NCI-H524 (cell line): ENCODE results near the gene NCLN.
"Not testable (repeated sequence)": the region's sequence is repeated elsewhere in the genome, so short reads cannot be mapped to it uniquely, and the experiment has no call there.

Experiments used
- DNase-seq, 2 experiments: peaks; one replicate each; lab custom pipeline; 2025; lab: John Stamatoyannopoulos, UW

The NCLN gene

DNA sequence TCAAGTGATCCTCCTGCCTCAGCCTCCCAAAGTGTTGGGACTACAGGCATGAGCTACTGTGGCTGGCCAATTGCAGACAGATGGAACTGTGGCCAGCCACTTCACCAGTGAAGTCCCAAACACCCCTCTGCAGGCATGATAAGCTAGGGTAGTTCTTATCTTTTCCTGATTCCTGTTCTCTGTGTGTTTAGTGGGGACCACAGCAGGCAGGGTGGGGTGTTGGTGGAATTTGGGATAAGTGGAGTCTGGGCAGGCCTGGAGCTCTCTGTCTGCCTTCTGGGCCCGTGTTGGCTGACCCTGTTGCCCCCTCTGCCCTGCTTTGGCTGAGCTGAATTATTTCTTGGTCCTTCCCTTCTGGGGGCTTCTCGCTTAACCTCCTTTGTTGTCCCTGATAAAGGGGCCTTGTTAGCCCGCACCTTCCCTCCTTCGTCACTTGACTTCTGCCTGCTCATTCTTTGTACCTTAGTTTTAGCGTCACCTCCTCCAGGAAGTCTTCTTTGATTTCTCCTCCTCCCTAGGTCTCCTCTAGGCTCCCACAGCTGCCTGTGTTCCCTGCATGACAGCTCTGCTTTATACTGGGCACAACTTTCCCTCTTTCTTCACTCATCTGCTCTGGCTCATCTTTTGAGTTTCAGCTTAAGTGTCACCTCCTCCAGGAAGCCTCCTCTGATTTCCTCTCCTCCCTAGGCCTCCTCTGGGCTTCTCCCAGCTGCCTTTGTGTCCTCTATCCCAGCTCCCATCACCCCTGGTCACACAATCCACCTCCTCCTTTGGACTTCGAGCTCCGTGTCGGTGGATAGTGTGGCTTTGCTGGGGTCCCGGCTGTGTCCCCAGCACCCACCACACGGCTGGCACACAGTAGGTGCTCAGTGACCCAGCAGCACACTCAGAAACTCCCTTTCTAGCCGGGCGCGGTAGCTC lies 1.7 kb upstream of the NCLN start:
- no peak for DNase-seq

DNA sequence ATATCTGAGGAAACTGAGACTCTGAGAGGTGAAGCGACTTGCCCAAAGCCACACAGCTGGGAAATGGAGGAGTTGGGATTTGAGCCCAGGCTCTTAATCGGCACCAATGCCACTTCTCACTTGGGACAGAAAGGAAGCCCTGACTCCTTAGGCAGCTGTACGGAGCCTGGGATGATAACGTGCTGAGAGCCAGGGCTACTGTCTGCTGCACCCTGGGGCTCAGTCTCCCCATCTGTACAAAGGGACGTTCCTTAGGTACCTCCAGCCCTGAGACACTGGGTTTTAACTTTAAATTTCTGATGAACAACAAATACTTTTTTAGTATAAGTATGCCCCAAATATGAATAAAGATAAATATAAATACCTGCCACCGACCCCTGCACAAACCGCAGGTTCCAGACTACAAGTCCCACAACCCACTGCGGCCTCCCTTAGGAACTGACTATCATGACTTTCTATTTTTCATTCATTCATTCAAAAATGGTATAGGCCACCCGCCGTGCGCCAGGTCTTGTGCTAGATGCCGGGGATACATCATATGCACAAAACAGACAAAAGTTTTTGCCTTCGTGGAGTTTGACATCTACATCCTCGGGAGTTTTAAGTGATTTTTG lies 776 bp upstream of the NCLN start:
- peak; percentile 80 to 83 for DNase-seq

DNA sequence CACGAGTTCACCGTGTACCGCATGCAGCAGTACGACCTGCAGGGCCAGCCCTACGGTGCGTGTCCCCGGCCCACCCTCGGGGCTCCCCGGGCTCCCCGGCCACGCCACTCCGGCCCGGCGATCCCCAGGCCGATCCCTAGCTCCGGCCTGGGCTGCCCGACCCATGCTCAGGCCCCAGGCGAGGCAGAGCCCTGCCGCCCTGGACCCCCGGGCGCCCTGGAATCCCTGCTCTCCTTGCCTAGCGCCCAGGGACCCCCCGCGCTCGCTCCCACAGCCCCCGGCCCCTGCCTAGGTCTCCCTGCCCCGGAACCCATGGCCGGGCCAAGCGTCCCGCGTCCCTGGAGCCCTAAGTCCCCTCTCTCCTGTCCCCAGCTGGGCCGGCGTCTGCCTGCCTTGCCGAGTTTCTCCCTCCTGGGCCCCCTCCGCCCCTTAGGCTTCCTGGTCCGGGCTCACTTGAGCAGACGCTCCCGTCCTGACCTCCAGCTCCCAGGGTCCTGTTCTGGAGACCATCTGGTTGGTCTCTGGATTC lies 494 bp downstream of the NCLN start:
- DNase-seq: peak in 1 of 2 experiments; percentile 20

DNA sequence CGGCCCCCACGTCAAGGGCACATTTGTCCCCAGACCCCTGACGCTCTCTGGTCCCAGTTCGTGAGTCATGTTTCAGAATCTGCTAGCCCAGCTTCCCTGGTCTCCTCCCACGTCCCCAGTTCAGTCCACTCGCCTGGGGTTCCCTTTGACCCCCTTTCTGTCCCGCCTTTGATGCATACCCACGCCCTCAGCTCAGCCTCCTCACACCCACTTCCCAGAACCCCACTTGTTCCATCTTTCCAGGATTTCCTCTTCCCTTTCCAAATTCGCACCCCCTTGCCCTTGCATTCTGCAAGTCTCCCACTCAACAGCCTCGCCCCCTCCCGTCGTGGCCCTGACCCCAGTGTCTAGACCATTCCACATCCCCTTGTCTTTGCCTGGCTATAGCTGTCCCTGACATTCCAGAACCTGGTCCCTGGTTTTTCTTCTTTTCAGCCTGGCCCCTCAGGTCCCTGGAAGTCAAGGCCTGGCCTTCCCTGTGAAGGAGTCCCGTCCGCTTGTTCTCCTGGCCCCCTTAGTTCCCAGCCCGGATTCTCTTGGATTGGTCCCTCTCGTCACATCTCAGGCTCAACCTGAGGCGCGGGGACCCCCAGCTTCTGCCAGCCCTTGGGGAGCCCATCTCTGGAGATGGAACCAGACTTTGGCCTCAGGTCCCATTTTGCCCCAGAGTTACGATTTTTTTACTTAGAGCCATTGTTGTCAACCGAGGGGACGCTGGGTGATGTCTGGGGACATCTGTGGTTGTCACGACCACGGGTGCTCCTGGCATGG lies 1.3 kb downstream of the NCLN start:
- no peak for DNase-seq

DNA sequence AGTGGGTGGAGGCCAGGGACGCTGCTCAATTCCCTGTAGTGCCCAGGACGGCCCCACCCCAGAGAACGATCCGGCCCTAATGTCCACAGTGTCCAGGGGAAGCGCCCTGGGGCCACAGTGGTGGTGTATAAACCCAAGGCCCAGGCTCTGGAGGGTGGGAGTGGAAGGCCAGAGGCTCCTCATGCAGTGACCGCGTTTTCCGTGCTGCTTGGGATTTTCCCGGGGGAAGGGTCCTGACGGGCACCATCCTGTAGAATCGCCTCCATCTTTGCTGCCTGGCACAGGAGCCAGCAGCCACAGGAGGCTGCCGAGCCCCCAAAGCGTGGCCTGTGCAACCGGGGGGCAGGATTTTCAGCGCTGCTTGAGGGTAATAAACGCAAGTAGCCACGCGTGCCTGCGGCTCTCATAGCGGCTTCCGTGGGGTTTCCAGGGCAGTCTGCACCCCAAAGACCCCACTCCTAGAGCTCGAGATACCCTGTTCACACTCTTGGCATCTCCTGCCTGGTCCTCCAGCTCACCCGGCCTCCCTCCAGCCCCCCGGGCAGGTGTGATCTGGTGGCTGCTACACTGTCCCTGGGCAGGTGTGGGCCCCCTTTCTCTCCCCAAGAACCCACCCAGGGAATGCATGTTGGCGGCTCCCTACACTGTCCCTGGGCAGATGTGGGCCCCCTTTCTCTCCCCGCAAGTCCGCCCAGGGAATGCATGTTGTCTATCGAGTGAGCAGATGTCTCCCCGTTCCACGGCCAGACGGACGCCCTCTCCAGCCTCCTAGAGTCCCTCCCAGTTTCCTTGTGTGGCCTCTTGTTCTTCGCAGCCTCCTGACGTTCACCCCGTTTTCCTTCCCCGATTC lies 2.2 kb downstream of the NCLN start:
- DNase-seq: no peak

DNA sequence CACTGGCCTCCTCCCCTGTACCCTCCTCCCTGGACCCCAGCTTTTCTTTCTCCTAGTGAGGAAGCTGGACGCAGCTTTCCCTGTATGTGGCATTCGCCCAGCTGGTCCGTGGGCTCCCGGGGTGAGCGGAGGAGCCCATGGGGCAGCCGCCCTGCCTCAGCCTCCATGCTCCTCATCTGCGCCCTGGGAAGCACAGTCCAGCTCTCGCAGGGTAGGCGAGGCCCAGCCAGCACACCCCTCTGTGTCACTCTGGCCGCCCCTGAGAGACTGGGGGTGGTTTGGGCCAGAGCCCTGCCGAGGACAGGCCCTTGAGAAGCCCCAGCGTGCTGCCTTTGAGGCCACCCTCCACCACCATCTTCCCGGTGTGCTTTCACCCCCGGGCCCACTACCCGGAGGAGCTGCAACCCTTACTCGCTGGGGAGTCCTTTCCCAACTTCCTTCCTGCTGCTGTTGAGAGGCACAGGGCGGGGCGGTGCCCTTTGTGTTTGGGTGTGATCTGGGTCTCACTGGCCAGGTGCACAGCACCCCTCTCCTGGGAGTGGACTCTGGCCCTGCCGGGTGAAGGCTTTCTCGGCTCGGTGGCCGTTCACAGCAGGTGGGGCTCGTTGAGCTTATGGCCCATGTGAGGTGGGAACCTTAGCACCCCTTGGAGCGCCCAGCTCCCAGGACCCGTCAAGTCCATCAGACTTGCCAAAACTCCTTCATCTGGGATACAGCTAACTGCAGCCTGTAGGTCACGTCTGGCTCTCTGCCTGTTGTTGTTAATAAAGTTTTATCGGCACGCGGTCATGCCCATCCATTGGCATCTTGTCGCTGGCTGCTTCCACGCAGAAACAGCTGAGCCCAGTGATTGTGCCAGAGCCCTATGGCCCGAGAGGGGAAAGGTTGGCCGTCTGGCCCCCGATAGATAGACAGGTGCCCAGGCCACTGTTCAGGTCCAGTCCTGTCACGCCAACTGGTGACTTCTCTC lies 3.2 kb downstream of the NCLN start:
- DNase-seq: no peak

DNA sequence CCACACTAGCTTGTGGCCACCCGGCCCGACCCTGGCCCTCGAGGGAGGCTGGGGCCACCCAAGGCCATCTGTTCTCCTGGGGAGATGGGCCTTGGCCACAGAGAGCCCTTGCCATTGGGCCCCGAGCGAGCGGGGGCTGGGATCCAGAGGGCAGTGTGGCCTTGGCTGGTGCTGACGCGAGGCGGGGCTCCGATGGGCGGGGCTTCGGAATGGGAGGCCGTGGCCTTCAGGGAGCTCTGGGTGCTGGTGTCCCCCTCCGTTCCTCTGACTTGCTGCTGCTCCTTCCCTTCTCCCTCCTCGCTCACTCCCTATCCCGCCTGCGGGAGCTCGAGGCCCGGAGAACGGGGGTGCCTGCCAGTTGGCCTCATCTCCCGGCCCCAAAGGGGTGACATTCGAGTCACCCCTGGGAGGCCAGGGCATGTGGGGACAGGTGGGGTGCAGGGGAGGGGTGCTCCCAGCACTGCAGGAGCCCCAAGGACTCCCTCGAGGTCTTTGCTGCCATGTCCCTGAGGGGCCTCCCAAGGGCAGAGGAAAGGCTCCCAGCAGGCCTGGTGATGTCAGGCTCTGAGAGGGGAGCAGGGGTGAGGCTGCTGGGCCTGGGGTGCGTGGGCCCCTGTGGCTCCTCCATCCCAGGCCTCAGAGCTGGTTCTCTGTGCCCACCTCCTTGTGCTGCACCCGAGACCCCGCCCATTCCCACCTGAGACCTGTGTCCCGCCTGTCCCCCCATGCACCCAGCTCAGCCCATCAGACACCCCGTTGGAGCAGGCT lies 4.2 kb downstream of the NCLN start:
- no peak for DNase-seq

DNA sequence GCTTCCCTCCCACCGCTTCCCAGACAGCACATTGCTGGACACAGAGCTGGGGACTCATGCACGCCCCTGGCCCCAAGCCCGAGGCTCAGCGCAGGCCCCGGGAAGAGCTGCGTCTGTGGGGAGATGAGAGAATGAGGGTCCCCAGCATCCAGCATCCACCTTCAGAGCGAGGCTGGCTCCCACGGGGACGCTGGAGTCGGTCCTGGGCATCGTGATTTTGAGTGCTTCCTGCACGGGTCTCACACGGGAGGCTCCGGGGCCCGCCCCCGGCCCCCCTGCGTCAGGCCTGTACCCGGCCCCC lies 4.7 kb downstream of the NCLN start:
- DNase-seq: no peak

DNA sequence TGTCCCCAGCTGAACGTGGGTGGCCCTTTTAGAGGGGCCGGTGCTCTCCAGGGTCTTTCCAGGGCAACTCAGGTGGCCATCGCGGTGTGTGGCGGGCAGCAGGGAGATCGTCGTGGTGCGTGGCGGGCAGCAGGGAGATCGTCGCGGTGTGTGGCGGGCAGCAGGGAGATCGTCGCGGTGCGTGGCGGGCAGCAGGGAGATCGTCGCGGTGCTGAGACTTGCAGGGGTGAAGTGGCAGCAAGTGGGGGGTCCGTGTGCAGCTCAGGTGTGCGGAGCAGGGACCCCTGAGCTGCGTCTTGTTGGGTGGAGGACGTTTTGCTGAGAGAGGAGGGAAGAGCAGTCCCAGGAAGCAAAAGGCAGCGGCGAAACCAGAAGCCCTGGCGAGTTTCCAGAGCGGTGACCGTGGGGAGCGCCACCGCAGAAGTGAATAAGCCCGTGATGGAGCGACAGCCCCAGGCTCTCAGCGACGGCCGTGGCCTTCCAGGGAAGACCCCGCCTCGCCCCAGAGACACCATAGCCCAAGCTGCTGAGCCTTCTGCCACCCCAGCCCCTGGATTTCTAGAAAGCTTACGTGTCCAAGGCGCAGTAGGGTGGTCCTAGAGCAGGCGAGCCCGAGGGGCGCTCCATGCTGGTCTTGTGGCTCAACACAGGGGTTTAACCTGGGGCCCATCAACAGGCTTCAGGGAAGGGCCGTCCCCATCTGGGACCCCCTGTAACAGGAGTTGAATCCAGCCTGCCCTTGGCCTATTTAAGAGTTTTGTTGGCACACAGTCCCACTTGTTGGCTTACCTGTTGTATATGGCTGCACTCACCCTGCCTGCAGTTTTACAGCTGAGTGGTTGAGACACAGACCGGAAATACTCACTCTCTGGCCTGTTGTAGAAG lies 5.4 kb downstream of the NCLN start:
- no peak for DNase-seq

DNA sequence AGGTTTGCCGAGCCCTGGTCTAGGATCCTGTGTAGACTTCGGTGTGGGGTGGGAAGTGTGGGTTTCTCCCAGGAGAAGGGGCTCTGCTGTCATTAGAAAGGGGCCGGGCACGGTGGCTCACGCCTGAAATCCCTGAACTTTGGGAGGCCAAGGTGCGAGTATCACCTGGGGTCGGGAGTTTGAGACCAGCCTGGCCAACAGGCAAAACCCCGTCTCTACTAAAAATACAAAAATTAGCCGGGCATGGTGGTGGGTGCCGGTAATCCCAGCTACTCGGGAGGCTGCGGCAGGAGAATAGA lies 6.0 kb downstream of the NCLN start:
- DNase-seq: not testable (repeated sequence)

DNA sequence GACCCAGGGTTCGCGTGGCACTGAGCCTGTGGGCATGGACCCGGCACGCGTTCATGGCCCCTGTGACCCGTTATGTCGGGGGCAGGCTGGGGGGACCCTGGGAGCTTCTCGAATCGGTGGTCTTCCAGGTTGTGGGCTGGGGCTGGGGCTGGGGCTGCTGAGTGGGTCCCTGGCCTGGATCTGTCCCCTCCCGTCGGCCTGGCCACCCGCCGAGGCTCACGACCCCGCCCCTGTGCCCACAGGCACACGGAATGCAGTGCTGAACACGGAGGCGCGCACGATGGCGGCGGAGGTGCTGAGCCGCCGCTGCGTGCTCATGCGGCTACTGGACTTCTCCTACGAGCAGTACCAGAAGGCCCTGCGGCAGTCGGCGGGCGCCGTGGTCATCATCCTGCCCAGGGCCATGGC lies 6.5 kb downstream of the NCLN start:
- no peak for DNase-seq

DNA sequence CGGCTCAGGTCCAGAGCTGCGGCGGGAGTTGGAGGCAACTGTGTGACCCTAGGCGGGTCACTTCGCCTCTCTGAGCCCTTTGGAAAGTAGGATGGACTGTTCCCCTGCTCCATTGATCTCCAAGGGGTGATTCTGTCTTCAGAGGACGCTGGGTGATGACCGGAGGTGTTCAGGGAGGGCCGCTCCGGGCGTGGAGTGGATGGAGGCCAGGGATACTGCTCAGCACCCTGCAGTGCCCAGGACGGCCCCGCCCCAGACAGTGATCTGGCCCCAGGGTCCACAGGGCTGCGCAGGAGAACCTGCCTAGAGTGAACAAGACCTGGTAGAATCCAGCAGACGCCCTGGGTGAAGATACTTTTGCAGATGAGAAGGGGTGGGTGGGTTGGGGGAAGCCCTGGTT lies 7.0 kb downstream of the NCLN start:
- DNase-seq: no peak

DNA sequence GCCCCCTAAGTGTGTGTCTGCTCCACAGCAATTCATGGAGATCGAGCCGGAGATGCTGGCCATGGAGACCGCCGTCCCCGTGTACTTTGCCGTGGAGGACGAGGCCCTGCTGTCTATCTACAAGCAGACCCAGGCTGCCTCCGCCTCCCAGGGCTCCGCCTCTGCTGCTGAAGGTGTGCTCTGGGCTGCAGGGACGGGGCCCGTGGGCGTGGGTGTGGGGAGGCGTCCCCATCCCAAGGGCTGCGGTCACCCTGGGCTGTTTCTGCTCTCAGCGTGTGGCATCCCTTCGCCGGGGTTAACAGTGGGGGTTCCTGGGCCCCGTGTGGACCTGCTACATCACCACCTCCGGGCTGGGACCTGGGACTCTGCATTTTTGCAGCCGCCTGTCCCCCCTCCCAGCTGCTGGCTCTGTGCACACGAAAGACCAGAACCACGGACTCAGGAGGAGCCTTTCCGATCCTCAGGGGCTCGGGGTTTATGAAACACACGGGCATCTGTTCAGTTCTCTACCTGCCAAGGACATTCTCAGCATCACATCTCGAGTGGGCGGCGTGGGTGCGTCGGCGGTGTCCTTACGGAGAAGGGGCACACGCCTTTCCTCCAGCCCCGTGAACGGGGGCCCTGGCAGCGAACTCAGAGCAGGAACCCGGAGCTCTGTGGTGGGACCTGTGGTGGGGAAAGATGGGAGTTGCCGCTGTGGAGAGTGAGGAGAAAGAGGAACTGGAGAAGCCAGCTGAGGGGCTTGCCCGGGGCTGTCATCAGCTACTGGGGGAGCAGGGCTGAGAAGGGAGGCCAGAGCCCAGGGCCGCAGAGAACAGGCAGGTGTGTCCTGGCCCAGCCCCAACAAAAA lies 7.8 kb downstream of the NCLN start:
- DNase-seq: no peak

DNA sequence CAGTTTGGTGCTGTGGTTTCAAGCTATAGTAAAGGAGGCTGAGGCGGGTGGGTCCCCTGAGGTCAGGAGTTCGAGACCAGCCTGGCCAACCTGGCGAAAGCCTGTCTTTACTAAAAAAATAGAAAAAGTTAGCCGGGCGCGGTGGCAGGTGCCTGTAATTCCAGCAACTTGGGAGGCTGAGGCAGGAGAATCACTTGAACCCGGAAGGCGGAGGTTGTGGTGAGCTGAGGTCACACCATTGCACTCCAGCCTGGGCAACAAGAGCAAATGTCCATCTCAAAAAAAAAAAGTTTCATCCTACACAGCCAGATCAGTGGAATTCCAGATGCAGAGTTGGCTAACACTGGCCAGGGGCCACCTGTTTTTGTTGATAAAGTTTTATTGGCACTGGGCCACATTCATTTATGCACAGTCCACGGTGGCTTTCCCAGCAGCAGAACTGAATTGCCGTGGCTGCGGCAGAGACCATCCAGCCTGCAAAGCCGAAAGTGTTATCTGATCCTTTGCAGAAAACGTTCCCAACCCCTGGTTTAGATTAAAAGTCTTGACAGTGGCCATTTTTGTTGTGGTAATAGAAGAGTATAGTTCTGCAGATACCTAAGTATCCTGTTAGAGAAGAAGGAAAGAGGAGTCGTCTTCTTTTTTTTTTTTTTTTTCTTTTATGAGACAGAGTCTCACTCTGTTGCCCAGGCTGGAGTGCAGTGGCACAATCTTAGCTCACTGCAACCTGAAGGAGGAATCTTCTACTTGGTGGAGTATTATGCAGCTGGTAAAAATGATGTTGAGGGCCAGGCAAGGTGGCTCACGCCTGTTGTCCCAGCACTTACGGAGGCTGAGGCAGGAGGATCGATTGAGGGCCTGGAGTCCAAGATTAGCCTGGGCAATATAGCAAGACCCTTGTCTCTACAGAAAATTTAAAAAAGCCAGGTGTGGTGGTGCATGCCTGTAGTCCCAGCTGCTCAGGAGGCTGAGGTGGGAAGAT lies 8.7 kb downstream of the NCLN start:
- DNase-seq: no peak

DNA sequence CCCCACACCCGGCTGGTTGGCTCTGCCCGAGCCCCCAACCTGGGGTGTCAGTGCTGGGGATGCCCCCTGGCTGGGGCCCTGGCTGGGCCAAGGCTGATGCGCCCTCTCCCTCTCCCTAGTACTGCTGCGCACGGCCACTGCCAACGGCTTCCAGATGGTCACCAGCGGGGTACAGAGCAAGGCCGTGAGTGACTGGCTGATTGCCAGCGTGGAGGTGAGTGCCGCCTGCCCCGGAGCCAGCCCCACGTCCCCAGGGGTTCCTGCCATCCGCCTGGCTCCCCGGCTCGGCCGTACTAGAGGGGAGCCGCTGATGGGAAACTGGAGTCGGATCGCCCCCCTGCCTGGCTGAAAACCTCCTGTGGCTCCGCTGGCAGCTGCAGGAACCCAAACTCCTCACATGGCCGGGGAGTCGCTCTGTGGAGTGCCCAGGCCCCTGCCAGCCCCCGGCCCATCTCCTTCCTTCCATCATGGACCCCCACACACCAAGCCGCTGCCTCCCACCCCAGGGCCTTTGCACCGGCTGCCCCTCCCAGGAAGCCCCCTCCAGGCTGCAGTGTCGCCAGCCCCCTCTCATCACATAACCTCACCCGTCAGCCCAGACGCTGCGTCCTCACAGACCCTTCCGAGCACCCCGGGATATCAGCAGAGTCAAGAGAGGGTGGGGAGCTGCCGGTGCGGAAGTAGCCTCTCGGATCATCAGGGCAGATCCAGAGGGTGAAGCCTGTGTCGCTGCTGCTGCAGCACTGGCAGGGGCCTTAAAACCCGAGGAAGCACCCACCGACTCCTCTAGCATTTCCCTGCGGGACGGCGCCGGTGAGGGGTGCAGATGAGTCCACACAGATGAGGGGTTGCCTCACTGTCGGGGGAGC lies 10.6 kb downstream of the NCLN start:
- DNase-seq: peak; percentile 64 to 74

DNA sequence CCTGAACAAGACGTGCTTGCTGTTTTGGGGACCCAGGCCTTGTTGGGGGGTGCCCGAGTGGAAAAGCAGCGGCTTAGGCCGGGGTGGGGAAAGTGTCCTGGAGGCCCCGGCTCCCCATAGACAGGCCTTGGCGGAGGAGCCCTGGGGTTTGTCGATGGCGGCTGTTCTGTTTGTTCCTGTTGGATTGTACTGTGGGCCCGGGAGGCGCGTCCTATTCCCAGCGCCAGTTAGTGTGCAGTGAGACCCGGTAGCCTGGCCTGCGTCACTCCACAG lies 11.1 kb downstream of the NCLN start:
- DNase-seq: no peak
